CD4-positive, alpha-beta T cell treated with Interferon alpha-2 for 1 hour (primary cell): Measurements from ENCODE around the gene PXYLP1.
A peak's percentile ranks its signal among the peaks of the same experiment; 100 is the strongest.
"Not testable (repeated sequence)": the region's sequence is repeated elsewhere in the genome, so short reads cannot be mapped to it uniquely, and the experiment has no call there.

Experiments
- DNase-seq, 2 donors: peaks; one replicate each; pipeline ENCODE4 v3.0.0-alpha.2; 2020 to 2022

Gene PXYLP1

DNA sequence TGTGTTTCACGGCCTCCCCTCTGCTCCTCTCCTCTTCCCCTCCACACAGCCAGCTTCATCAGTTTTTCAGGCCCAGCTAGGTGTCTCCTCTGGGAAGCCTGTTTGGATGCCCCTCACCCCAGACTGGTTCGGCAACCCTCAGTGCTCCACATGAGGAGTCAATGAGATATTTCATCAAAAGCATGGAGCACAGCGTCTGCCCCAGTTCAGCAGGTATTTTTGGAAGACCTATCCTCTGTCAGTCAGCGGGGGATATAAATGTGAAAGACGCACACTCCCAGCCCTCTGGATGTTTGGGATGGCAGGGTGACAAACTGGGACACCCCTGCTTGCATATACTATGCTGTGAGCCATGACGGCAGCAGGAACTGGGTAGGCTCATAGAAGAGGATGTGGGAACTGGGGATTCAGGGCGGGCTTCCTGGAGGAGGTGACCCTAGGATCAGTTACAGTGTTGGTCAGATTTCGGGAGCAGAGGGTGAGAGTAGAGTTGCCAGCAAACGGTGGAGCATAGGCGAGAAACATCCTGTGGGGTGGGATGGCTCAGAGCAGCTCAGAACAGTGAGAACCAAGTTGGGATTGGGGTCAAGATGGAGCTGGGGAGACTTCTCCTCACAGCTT, 42.9 kb downstream of the PXYLP1 start:
- DNase-seq, result no peak

DNA sequence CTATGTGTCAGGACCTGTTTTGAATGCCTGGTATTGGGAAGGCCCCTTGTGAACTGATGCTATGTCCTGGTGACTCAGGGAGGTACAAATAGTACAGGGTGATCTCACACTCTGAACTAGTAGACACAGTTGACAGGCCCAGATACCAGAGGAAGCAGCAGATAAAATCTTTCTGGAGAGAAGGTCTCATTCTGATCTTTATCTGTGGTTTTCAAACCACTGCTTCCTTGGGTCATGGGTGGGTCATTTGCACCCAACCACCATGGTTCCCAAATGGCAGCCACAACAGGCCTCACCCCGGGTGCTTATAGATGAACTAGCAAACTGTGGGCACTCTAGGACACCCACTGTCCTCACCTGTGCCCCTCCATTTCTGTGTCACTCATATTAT, 43.4 kb downstream of the PXYLP1 start:
- DNase-seq, result peak in 1 of 2 donors; percentile 22

DNA sequence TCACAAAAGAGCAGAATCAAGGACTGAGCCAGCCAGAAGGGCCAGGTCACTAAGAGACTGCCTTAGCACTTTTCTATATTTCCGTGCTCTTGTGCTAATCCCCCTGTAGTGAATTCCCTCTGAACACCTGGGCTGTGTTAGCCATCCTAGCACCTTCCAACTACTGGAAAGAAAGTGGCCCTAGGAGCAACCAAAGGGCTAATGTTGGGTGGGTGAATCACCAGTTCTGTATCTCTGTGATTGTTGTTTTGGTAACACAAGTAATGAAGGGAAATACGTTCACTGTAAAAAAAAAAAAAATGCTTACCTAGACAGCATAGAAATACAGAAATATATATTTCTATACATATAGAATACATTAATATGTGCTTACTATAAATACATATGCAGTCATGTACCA, 43.9 kb downstream of the PXYLP1 start:
- no peak for DNase-seq

DNA sequence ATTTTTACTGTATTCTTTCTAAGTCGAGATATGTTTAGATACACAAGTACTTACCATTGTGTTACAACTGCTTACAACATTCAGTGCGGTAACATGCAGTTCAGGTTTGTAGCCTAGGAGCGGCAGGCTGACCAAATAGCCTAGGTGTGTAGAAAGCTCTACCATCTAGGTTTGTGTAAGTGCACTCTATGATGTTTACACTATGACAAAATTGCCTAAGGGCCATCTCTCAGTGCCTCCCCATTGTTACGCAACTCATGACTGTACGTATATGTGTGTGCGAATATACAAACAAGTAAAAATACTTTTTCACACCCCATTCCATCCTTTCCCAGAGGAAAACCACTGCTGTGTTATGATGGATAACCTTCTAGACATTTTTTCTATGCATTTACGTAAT, 44.3 kb downstream of the PXYLP1 start:
- no peak for DNase-seq

DNA sequence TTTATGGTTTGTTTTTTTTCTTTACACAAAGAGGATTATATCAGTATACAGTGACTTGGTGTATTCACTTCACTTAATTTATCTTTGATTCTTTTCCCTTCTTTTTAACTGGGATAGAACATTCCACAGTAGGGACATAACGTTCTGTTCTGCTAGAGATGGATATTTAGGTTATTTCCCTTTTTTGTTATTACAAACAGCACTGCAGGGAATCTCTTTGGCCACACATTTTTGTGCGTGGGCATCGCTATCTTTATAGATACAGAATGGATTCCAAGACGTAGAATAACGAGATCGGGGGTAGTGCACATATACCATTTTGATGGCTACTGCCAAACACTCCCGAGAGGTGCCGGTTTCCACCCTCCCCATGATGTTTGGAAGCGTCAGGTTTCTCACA, 44.8 kb downstream of the PXYLP1 start:
- no peak for DNase-seq

DNA sequence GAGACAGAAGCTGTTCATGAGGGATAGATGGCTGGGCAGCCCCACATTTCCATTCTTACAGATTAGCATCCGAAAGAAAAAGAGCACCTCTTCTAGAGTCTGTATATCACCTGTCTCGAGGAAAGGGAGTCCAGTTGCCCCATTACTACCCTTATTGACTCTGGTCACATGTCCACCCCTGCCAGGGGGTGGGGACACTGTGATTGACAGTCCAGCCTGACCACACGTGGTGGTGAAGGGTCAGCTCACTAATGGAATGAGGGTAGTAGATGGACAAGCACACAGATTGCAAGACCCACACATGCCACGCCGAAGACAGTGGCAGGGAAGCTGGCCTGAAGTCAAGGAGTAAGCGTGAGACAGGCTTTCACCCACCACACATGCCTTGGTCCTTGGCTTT, 45.8 kb downstream of the PXYLP1 start:
- no peak for DNase-seq

DNA sequence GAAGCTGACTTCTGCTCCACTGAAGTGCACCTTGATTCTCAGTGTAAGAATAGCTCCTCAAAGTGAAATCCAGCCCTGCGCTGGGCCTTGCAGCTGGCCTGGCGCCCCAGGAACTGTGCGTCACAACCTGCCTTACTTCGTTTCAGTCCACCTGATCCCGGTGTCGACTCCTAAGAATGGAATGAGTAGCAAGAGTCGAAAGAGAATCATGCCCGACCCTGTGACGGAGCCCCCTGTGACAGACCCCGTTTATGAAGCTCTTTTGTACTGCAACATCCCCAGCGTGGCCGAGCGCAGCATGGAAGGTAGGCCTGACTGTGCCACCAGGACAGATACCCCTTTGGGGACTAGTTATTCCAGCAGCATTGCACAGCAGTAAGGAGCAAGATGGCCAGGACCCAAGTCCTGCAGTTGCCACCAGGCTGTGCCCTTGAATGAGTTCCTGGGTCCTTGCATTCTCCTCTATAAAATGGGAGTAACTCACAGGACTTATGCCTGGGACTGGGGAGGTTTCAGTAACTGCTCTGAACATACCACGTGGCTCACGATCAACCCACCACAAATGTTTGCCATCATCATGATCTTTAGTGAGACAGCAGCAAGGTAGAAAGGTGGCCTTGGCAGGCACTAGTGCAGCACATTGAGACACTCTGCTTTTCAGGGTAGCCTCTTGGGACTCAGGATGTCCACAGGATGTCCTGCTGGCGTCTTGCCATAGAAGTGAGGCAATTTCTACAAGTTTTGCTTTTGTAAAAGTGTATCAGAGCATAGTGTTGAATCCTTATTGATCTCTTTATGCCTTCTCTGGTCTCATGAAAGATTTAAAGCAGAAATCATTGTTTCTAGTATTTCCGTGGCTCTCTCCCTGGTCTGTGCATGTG, 46.8 kb downstream of the PXYLP1 start:
- DNase-seq, result no peak

DNA sequence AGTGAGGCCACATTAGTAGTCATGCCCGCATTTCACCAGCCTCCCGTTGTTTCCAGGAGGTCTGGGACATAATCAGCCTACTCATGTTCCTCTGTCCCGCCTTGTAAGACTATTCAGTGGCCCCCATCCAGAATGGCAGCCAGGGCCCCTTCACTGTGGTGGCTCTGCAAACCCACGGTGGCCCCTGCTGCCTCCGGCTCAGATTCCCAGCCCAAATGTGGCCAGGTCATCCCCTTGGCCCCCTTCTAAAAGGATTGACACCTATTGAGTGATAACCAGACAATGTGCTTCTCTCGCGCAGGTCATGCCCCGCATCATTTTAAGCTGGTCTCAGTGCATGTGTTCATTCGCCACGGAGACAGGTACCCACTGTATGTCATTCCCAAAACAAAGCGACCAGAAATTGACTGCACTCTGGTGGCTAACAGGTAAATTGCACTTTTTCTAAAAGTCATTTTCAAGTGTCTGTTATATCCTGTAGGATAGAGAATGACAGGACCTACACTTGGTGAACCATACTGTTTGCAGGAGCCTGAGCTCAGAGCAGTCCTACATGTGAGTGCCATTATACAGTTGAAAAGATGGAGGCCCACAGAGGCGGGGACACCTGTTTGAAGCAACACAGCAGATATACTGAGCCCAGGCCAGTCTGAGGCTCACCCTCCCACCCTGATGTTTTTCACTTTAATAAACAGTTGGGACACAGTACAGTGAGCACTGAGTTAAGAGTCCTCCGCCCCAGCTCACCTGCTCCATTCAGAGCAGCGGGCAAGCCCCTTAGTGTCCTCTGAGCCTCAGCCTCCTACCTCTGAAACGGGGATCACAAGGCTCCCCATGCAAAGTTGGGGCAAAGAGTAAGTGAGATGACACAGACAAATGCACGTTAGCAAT, 47.7 kb downstream of the PXYLP1 start:
- DNase-seq, result peak in 1 of 2 donors; percentile 64

DNA sequence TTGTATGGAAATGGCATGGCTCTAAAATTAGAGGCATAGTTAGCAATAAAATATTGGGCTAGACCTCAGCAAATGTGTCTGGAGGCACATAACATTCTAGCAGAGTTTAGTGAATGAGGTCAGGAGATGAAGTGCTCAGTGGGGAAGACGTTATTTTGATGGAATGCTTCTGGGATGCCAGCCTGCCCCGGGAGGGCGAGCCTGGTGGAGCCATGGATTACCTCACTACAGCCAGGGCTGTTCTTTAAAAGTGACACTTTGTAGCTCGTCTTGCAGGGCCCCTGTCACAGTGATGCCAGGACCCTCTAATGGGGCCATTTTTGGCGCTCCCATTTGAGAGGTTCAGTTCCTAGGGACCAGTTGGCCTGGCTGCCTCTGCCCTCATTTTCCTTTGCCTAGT, 48.5 kb downstream of the PXYLP1 start:
- DNase-seq, result no peak

DNA sequence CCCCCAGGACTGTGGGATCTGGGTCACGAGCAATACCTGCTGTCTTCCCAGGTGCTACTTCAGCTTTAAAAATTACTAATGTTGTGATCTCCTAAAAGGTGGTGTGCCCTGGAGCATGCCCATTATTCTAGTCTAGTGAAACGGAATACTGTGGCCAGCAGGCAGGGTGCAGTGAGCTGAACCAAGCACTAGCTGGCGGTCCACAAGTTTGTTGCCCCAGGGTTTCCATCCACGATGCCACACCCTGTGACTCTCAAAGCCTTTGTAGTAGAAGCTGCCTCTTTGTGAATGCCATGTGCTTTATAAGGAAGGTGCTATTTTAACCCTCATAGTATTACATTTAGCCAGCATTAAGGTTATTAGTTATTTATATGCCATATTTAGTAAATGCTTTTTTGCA, 49.1 kb downstream of the PXYLP1 start:
- DNase-seq, result no peak

DNA sequence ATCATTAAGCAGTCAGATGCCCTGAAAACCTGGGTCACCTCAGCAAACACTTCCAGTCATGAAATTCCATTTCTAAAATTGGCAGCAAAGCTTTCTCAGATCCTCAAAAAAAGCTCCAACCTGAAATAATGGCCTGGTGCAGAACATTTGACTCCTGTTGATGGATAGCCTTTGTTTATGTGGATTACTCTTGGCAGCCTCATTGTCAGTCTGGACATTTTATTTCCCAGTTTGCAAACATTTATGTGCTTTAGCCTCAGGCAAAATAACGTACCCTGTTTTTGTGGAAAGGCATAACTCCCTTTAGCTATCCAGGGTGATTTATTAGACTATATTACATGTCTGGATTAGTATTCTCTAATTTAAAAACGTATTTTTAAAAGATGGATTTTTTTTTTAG, 53.9 kb downstream of the PXYLP1 start:
- no peak for DNase-seq

DNA sequence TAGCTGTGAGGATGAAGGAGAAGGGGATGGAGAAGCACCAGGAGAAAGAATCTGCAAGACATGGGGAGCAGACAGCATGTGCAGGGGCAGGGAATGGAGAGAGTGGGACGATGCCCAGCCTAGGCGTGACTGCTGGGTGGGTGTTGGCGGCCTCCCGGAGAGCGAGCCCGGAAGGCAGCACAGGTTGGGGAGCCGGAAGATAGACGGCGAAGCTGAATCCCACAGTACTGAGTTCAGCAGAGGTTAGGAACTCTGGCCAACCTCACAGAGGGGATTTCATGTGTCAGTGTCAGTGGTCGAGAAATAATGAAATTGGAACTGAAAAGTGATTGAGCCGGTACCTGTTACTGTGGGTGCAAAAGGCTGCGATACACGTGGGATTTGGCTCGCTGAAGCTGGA, 55.2 kb downstream of the PXYLP1 start:
- no peak for DNase-seq

DNA sequence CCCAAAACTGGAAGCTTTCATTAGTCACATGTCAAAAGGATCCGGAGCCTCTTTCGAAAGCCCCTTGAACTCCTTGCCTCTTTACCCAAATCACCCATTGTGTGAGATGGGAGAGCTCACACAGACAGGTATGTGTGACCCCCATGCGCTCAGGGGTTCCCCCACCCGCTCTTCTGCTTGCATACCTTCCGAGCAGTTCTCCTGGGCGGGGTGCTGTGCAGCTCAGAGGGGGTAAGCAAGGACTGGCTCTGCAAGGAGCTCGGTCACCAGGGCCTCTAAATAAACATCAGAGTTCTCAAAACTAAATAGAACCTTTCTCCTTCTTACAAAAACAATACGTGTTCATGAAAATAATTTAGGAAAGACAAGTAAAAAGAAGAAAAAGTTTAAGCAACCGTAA, 55.7 kb downstream of the PXYLP1 start:
- DNase-seq, result no peak

DNA sequence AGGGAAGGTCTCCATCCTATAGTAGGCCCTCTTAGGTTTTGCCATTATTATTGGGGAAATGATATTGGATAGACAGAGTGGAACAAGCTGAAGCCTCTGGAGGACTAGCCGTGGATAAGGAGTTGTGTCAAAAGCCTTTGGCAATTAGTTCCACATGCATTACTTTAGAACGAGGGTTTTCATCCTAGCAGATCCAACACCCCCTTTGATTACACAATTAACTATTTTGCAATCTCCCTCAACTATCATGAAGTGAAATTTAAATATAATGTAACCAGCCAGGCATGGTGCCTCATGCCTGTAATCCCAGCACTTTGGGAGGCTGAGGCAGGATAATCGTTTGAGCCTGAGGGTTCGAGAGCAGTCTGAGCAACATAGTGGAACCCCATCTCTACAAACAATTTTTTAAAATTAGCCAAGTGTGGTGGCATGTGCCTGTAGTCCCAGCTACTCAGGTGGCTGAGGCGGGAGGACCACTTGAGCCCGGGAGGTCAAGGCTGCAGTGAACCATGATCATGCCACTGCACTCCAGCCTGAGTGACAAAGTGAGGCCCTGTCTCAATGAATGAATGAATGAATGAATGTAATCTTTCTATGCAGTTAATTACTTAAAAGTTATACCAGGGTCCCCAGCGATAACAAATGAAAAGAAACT, 56.8 kb downstream of the PXYLP1 start:
- no peak for DNase-seq

DNA sequence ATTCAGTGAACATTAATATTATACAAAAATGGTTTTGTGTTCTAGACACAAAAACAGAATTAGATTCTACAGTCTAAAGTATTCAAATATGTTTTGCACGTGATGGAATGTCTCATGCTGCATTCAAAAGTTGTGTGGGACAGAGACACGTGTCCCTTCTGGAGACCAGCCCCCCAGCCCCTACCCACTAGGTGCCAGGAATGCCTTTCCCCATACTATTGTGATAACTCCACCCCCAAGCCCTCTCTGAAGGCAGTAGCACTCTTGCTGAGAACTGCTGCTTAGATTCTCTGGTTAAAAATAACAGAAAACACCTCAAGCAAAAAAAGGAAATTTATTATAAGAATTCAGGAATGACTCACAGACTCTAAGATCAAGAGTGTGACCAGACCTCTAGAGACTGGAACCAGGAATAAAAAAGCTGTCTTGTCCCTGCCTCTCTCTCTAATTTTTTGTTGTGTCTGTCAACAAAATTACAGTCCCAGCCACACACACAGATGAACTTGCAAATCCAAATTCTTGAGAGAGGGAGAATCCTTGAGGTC, 57.7 kb downstream of the PXYLP1 start:
- no peak for DNase-seq

DNA sequence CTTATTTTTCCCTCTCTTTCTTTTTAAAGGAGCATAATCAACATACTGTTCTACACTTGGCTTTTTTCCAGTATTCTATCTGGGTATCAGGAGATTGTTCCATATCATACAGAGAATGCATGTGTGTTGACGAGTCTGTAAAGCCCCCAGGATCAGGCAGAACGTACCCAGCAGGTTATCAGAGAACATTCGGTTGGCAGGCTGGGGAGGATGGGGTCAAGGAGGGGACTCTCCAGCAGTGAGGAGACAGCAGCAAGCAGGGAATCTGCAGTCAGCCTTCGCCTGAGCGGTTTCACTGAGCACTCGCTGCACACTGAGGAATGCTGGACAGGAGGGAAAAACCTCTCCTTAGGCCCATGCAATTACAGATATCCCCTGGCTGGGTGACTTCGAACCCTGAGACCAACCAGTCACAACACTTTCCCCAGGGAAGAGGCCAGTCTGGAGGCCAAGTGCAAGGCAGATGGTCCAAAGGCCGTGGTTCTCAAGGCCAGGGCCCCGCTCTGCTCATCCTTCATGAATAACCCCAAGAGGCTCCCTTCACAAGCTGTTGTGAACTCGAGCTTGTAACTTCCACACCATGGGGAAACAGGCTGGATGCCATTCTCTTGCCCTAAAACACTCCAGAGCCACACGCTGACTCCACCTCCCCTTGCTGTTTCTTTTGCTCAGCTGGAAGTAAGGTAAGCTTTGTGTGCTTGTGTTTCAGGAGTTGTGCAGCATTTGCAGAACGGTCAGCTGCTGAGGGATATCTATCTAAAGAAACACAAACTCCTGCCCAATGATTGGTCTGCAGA, 60.1 kb downstream of the PXYLP1 start:
- DNase-seq, result no peak

DNA sequence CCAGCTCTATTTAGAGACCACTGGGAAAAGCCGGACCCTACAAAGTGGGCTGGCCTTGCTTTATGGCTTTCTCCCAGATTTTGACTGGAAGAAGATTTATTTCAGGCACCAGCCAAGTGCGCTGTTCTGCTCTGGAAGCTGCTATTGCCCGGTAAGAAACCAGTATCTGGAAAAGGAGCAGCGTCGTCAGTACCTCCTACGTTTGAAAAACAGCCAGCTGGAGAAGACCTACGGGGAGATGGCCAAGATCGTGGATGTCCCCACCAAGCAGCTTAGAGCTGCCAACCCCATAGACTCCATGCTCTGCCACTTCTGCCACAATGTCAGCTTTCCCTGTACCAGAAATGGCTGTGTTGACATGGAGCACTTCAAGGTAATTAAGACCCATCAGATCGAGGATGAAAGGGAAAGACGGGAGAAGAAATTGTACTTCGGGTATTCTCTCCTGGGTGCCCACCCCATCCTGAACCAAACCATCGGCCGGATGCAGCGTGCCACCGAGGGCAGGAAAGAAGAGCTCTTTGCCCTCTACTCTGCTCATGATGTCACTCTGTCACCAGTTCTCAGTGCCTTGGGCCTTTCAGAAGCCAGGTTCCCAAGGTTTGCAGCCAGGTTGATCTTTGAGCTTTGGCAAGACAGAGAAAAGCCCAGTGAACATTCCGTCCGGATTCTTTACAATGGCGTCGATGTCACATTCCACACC, 60.9 kb downstream of the PXYLP1 start:
- no peak for DNase-seq

DNA sequence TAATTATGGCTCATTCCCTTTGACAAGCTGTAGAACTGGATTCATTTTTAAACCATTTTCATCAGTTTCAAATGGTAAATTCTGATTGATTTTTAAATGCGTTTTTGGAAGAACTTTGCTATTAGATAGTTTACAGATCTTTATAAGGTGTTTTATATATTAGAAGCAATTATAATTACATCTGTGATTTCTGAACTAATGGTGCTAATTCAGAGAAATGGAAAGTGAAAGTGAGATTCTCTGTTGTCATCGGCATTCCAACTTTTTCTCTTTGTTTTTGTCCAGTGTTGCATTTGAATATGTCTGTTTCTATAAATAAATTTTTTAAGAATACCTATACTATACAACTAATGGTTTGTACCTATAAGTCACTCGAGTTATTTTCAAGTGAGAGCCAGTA, 62.7 kb downstream of the PXYLP1 start:
- DNase-seq, result peak in 1 of 2 donors; percentile 76

DNA sequence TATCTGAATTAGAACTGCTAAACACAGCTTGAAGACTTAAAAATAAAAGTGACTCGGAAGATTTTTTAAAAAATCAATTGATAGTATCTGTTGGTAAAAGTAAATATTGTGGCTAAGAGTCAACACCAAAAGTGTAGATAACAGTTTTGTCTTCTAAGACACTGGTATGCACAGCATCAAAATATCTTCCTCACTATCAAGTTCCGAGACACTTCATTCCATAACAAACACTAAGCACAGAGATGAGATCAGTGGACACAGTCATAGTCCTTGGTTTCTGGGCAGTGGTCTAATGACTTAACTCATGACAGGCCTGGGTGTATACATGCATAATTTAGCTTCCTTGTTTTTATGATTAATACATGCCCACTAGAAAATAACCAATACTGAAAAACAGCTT, 63.2 kb downstream of the PXYLP1 start:
- DNase-seq, result peak in 1 of 2 donors; percentile 44

DNA sequence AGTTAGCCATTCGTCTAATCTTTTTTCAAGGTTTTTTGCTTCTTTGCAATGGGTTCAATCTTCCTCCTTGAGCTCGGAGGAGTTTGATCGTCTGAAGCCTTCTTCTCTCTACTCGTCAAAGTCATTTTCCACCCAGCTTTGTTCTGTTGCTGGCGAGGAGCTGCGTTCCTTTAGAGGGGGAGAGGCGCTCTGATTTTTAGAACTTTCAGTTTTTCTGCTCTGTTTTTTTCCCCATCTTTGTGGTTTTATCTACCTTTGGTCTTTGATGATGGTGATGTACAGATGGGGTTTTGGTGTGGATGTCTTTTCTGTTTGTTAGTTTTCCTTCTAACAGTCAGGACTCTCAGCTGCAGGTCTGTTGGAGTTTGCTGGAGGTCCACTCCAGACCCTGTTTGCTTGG, 68.8 kb downstream of the PXYLP1 start:
- DNase-seq, result not testable (repeated sequence)
